Neural progenitor cell (in vitro differentiated cells): ENCODE measurements around the gene FOXE1.

Experiments used
- CTCF ChIP-seq: fragments of 200-600 bp; sonication (generic); IDR thresholded peaks from 2 replicates; pipeline ENCODE4 v1.5.1; 2017; ENCODE audit warnings: antibody characterized with exemption, mild to moderate bottlenecking
- EZH2 ChIP-seq: fragments of 200-600 bp; sonication (generic); IDR thresholded peaks from 2 replicates; pipeline ENCODE4 v1.6.1; 2017; ENCODE audit warnings: antibody characterized with exemption, mild to moderate bottlenecking, moderate library complexity

- TF ChIP-seq CTCF (no peak), EZH2 (no peak)
These were observed 32.7 kb upstream of the FOXE1 start for GRCh38 chr9:97820373-97820772.
